Measurements from ENCODE around the gene ZNF648. TPM values are rescaled to one million over a fixed set of nuclear protein-coding genes. Genes with fewer than 3 reads are reported as not detected.

ZNF648 gene
- total and polyA plus RNA-seq, 2 of the 4 experiments (the other 2 are of a cell fraction) = not detected

- Histone ChIP-seq H2AFZ (replicated peaks; ENCODE audit: low read length, poor library complexity) (no peak overlapping the region), H3K4me3 (ENCODE audit: insufficient read depth, low read depth, low read length) (no peak overlapping the region), H2AK9ac (replicated peaks; ENCODE audit: low read depth, low read length, poor library complexity) (no peak overlapping the region), H3K27ac (ENCODE audit: insufficient read depth, low read length) (no peak overlapping the region), H3K9ac (ENCODE audit: low read depth, low read length) (no peak overlapping the region), H3K9me3 (ENCODE audit: control insufficient read depth, insufficient read depth, low read length) (peaks cover 4% of the 10 kb centered on the region), H3K36me3 (ENCODE audit: control insufficient read depth, insufficient read depth, low read length) (no peaks in the 10 kb centered on the region), H4K8ac (ENCODE audit: low read depth in 2 of 2, low read length in 2 of 2) (no peak overlapping the region), H4K5ac (ENCODE audit: low read depth, low read length) (no peak overlapping the region), H3K23ac (ENCODE audit: low read depth, low read length) (no peak overlapping the region), H3K4me1 (ENCODE audit: control insufficient read depth, insufficient read depth, low read length) (no peaks in the 10 kb centered on the region), H3K4ac (ENCODE audit: low read depth, low read length) (no peak overlapping the region), H2AK5ac (ENCODE audit: low read depth, low read length) (no peak overlapping the region), H4K20me1 (ENCODE audit: insufficient read depth, low read length) (no peaks in the 10 kb centered on the region), H3K27me3 (ENCODE audit: control insufficient read depth, insufficient read depth, low read length) (no peaks in the 10 kb centered on the region), H2BK20ac (ENCODE audit: low read depth, low read length) (no peak overlapping the region), H3K9me1 (ENCODE audit: insufficient read depth, low read length) (no peaks in the 10 kb centered on the region), H3K4me2 (ENCODE audit: low read depth, low read length) (no peak overlapping the region), H2BK120ac (ENCODE audit: low read depth, low read length) (no peak overlapping the region), H3K79me1 (ENCODE audit: low read depth in 1 of 2, low read length in 2 of 2) (no peaks in the 10 kb centered on the region), H2BK5ac (ENCODE audit: low read depth, low read length, poor library complexity, severe bottlenecking) (no peak overlapping the region), H2BK15ac (ENCODE audit: low read depth, low read length) (no peak overlapping the region), H3K18ac (ENCODE audit: low read depth, low read length) (no peak overlapping the region), H3K14ac (replicated peaks; ENCODE audit: low read depth, low read length) (no peak overlapping the region), H4K91ac (ENCODE audit: insufficient read depth, low read depth, low read length) (no peak overlapping the region), H3K56ac (ENCODE audit: extremely low read depth, insufficient read depth, low read length) (no peak overlapping the region)
- in situ Hi-C loops (cut with MboI; ENCODE audit: low sequenced_read_pairs) = loop anchor here (25.0 kb wide), 1 partner anchor 849 kb away; no protein-coding TSS in a partner anchor
- ATAC-seq (ENCODE audit: low read depth) (no peak), DNase-seq (no peak)
- WGBS, 2 experiments (ENCODE audit: extremely low coverage in 2 of 2, insufficient read length in 1 of 2) = 33% methylated on average over 1 of the region's 6 CpGs; no CpG with 5 or more reads in 1 of the 2 experiments
- dilution Hi-C loops (cut with HindIII; ENCODE audit: low sequenced_read_pairs, unreplicated experiment) = no loop called here
- TF ChIP-seq RCOR1 (IDR thresholded peaks at IDR 0.05; ENCODE audit: insufficient replicate concordance, low read length) (no peak), CEBPB (IDR thresholded peaks at IDR 0.05; ENCODE audit: low read depth, low read length) (no peak), MXI1 (IDR thresholded peaks at IDR 0.05; ENCODE audit: borderline replicate concordance, low read depth, low read length) (no peak), MAFK (IDR thresholded peaks at IDR 0.05; ENCODE audit: low read depth, low read length) (no peak), CHD1 (IDR thresholded peaks at IDR 0.05; ENCODE audit: low read depth, low read length) (no peak), POLR2A (IDR thresholded peaks at IDR 0.05; ENCODE audit: low read depth, low read length) (no peak), NFE2L2 (IDR thresholded peaks at IDR 0.05; ENCODE audit: low read depth, low read length) (no peak)
- TF ChIP-seq, protein P1, sequence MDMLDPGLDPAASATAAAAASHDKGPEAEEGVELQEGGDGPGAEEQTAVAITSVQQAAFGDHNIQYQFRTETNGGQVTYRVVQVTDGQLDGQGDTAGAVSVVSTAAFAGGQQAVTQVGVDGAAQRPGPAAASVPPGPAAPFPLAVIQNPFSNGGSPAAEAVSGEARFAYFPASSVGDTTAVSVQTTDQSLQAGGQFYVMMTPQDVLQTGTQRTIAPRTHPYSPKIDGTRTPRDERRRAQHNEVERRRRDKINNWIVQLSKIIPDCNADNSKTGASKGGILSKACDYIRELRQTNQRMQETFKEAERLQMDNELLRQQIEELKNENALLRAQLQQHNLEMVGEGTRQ (IDR thresholded peaks at IDR 0.05; ENCODE audit: low read depth, low read length) = no peak
- TF ChIP-seq, protein P2, sequence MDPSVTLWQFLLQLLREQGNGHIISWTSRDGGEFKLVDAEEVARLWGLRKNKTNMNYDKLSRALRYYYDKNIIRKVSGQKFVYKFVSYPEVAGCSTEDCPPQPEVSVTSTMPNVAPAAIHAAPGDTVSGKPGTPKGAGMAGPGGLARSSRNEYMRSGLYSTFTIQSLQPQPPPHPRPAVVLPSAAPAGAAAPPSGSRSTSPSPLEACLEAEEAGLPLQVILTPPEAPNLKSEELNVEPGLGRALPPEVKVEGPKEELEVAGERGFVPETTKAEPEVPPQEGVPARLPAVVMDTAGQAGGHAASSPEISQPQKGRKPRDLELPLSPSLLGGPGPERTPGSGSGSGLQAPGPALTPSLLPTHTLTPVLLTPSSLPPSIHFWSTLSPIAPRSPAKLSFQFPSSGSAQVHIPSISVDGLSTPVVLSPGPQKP (IDR thresholded peaks at IDR 0.05; ENCODE audit: borderline replicate concordance, low read depth, low read length) = no peak
- ChIA-PET POLR2A (ENCODE audit: unreplicated experiment) (no interaction called here), CTCF (no interaction called here)
- intact Hi-C loops (cut with micrococcal nuclease) = no loop called here
- no TSS peak for BruUV-seq (replicated peaks)
Measured at GRCh38 chr1:182060877-182061276, 635 bp downstream of the ZNF648 start.
